Spleen (tissue), 11 donors: ENCODE data around the gene PPP1R2C. TPM values are rescaled to one million over a fixed set of nuclear protein-coding genes. Genes with fewer than 3 reads are reported as not detected.

Experiments used
- DNase-seq: peaks from one replicate; pipeline ENCODE4 v3.0.0-alpha.2; 2020
- H3K27ac ChIP-seq, 8 donors: fragments of 200-600 bp; sonication (generic) in 7 of 8; 1 replicate in 4 of 8; 2 replicates in 4 of 8; pipeline versions ENCODE4 v1.5.0 to v1.8.0; 2016 to 2021; ENCODE audit warnings: inconsistent platforms in 4 of 8, mild to moderate bottlenecking in 4 of 8, moderate library complexity in 1 of 8
- H3K27me3 ChIP-seq, 7 donors: fragments of 200-600 bp; sonication (generic) in 6 of 7; replicated peaks in 1 of 7; 1 replicate in 4 of 7; 2 replicates in 3 of 7; pipeline versions ENCODE4 v1.5.0 to v1.8.0; 2016 to 2021; ENCODE audit warnings: inconsistent platforms in 3 of 7, mild to moderate bottlenecking in 1 of 7
- H3K36me3 ChIP-seq, 6 donors: fragments of 200-600 bp; sonication (generic) in 5 of 6; 1 replicate in 4 of 6; 2 replicates in 2 of 6; pipeline versions ENCODE4 v1.5.0 to v1.8.0; 2016 to 2021; ENCODE audit warnings: inconsistent platforms in 2 of 6
- H3K4me1 ChIP-seq, 6 donors: fragments of 200-600 bp; sonication (generic) in 5 of 6; 1 replicate in 3 of 6; 2 replicates in 3 of 6; pipeline versions ENCODE4 v1.5.0 to v1.8.0; 2016 to 2021; ENCODE audit warnings: inconsistent platforms in 3 of 6
- H3K4me3 ChIP-seq, 8 donors: fragments of 200-600 bp; sonication (generic) in 7 of 8; 1 replicate in 4 of 8; 2 replicates in 4 of 8; pipeline versions ENCODE4 v1.5.0 to v1.8.0; 2016 to 2021; ENCODE audit warnings: inconsistent platforms in 4 of 8, mild to moderate bottlenecking in 4 of 8, moderate library complexity in 2 of 8
- H3K9me3 ChIP-seq, 8 donors: fragments of 200-600 bp; sonication (generic) in 7 of 8; 1 replicate in 4 of 8; 2 replicates in 4 of 8; pipeline versions ENCODE4 v1.5.0 to v1.8.0; 2016 to 2021; ENCODE audit warnings: inconsistent platforms in 4 of 8
- POLR2A ChIP-seq, 3 donors: fragments of 450-650 bp; IDR thresholded peaks; one replicate each; pipeline ENCODE4 v1.5.1; 2017; ENCODE audit warnings: antibody characterized with exemption in 3 of 3, mild to moderate bottlenecking in 1 of 3
- POLR2AphosphoS5 ChIP-seq, 3 donors: sonication (generic); formaldehyde crosslinking; IDR thresholded peaks; one replicate each; pipeline ENCODE4 v1.5.1; 2017; ENCODE audit warnings: antibody characterized with exemption in 3 of 3
- WGBS, 5 donors: extraction: QIAGEN DNeasy Blood & Tissue Kit in 3 of 5; methylation state at CpG; one replicate each; pipeline versions ENCODE4 v1.1.5 to v1.1.7; 2013 to 2018; 5-methylcytosine and 5-hydroxymethylcytosine counted together
- intact Hi-C: fragments of 100-400 bp; cut with DNase I; formaldehyde crosslinking; loops from one replicate; pipeline ENCODE4 v1.15.0; 2023; ENCODE audit warnings: low total_unique reads
- polyA plus RNA-seq, 3 donors: library from polyadenylated mRNA; stranded (reverse); fragments of 200-250 nt; gene quantifications; one replicate each; pipeline ENCODE4 v1.2.1, GENCODE V29; 2013
- total RNA-seq, 7 donors: library from RNA; depleted of rRNA in 3 of 7; stranded (reverse); fragments of >200 nt in 3 of 7; fragmentation: NEBNext Ultra II Directional in 4 of 7; extraction: Animal tissue kit (Norgen Biotek cat#: 25700) in 4 of 7; gene quantifications; one replicate each; pipeline versions ENCODE4 v1.1.0 to v1.2.1, GENCODE V29; 2016 to 2021
- TF ChIP-seq, protein P1 (sequence below), 11 experiments: fragments of 200-600 bp in 7 of 11; fragments of 450-650 bp in 4 of 11; sonication (generic) in 4 of 11; IDR thresholded peaks in 8 of 11; conservative IDR thresholded peaks in 3 of 11; 1 replicate in 7 of 11; 2 replicates in 4 of 11; pipeline versions ENCODE4 v1.4.0 to v1.8.0; 2016 to 2021; ENCODE audit warnings: antibody characterized with exemption in 11 of 11, inconsistent platforms in 4 of 11, mild to moderate bottlenecking in 1 of 11
- donor health status: healthy with polysubstance abuse.
- donor health status: DM: no; HTN: no; CAD: no; lungs with moderate emphysema.
- donor health status: DM: no; HTN: no; CAD: no.
- donor health status: Bipolar disorder and iron deficiency.
- donor health status: healthy.
- donor health status: DM: no; HTN: no; CAD: no.
- donor health status: DM: yes; HTN: yes; CAD: no.

Gene PPP1R2C
- total and polyA plus RNA-seq, 10 donors: 0.28 TPM; not detected in 9

DNA sequence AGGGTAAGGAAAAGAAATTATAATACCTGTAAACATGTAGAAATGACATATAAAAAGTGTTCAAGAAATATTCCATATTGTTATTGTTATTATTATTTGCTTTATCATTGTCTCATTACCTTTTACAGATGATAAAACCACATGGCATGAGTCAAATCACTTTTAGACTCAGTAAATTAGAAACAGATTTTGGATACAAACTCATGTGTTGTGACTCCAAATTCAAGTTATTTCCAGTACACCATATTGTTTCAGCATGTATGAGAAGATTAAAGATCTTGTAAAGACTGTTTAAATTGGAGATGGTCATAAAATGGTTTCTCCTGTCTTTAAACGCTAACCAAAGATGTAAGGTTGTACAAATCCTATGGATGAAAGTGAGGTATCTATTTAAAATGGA, 18.1 kb downstream of the PPP1R2C start:
- Histone ChIP-seq H3K4me3 (no peak overlapping the region), H3K27me3 (no peaks in the 10 kb centered on the region), H3K9me3 (no peaks in the 10 kb centered on the region), H3K27ac (no peak overlapping the region), H3K36me3 (no peaks in the 10 kb centered on the region), H3K4me1 (no peaks in the 10 kb centered on the region)
- WGBS, 5 donors: 84 to 100% (median 91%) methylated on average over 1 of the region's 1 CpG
- no peak for DNase-seq
- intact Hi-C loops: no loop called here
- TF ChIP-seq, protein P1, sequence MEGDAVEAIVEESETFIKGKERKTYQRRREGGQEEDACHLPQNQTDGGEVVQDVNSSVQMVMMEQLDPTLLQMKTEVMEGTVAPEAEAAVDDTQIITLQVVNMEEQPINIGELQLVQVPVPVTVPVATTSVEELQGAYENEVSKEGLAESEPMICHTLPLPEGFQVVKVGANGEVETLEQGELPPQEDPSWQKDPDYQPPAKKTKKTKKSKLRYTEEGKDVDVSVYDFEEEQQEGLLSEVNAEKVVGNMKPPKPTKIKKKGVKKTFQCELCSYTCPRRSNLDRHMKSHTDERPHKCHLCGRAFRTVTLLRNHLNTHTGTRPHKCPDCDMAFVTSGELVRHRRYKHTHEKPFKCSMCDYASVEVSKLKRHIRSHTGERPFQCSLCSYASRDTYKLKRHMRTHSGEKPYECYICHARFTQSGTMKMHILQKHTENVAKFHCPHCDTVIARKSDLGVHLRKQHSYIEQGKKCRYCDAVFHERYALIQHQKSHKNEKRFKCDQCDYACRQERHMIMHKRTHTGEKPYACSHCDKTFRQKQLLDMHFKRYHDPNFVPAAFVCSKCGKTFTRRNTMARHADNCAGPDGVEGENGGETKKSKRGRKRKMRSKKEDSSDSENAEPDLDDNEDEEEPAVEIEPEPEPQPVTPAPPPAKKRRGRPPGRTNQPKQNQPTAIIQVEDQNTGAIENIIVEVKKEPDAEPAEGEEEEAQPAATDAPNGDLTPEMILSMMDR (IDR thresholded peaks at IDR 0.05 in 8 of 11, conservative IDR thresholded peaks at IDR 0.05 in 3 of 11): no peak
- no peak for TF ChIP-seq POLR2A (IDR thresholded peaks at IDR 0.05)
- TF ChIP-seq POLR2AphosphoS5 (IDR thresholded peaks at IDR 0.05): no peak

DNA sequence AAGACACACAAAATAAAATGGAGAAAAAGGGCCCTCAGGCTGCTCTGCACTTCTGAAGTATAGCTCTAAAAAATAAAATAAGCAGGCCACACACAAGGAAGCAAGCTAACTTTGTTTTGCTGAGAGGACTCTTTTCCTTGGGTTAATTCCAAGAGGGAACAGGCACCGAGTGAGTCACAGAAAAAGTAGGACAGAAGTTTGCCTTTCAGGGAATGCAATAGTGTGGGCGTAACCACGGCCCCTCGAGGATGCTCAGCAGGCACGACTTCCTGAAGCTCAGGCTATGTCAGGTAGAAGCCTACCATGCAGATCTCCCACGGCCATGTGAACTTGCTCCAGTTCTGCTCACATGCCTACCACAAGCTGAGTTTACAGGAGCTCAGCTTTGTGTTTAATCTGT, 22.1 kb downstream of the PPP1R2C start:
- H3K9me3 ChIP-seq: no peaks in the 10 kb centered on the region
- 46 to 73% (median 56%) methylated on average over 6 of the region's 6 CpGs for WGBS, 5 donors
- no peak overlapping the region for H3K27ac ChIP-seq
- no peak overlapping the region for H3K4me3 ChIP-seq
- no peak for DNase-seq
- no peak for TF ChIP-seq POLR2A (IDR thresholded peaks at IDR 0.05)
- TF ChIP-seq POLR2AphosphoS5 (IDR thresholded peaks at IDR 0.05): no peak
- TF ChIP-seq, protein P1 (IDR thresholded peaks at IDR 0.05 in 8 of 11, conservative IDR thresholded peaks at IDR 0.05 in 3 of 11): no peak
- H3K4me1 ChIP-seq: no peaks in the 10 kb centered on the region
- no peaks in the 10 kb centered on the region for H3K27me3 ChIP-seq
- intact Hi-C loops: no loop called here
- no peaks in the 10 kb centered on the region for H3K36me3 ChIP-seq

DNA sequence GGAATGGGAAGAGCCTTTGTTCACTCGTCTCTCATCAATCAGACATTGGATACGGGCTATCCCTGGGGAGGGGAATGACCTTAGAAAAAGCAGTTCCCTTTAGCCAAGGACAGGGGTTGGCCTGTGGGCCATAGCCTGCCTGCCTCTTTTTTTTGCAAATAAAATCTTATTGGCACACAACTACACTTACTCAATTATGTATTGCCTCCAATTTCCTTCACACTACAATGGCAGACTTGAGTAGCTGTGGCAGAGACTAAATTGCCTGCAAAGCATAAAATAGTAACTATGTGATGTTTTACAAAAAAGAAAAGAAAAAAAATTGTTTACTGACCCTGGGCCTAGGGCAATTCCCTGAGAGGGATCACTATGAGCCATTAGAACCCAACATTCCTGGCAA, 23.4 kb downstream of the PPP1R2C start:
- intact Hi-C loops: no loop called here
- WGBS, 5 donors: 43 to 100% (median 83%) methylated on average over 2 of the region's 2 CpGs
- no peak overlapping the region for H3K4me3 ChIP-seq
- H3K36me3 ChIP-seq: no peaks in the 10 kb centered on the region
- no peak for DNase-seq
- no peak overlapping the region for H3K27ac ChIP-seq
- no peaks in the 10 kb centered on the region for H3K4me1 ChIP-seq
- H3K27me3 ChIP-seq: no peaks in the 10 kb centered on the region
- TF ChIP-seq POLR2A (IDR thresholded peaks at IDR 0.05) (no peak), POLR2AphosphoS5 (IDR thresholded peaks at IDR 0.05) (no peak)
- TF ChIP-seq, protein P1 (IDR thresholded peaks at IDR 0.05 in 8 of 11, conservative IDR thresholded peaks at IDR 0.05 in 3 of 11): no peak
- H3K9me3 ChIP-seq: no peaks in the 10 kb centered on the region

DNA sequence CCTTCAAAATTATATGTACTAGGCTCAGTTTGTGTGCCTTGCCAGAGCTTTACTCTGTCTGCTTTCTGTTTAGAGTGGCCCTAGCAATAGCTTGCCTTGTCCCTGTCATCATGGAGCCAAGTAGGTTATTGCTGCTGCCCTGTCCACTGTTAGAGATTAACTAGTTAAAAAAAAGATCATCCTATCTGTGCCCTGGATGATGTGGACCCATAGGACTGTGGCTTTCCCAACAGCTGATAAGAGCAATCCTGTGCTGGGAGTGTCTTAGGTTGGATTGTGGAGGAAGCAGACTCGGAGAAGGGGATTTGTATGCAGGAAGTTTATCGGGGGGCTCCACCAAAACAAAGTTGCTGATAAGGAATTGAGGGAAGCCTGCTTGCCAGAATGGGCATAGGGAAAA, 23.8 kb downstream of the PPP1R2C start:
- DNase-seq: no peak
- 54 to 92% (median 73%) methylated on average over 2 of the region's 2 CpGs for WGBS, 5 donors
- Histone ChIP-seq H3K27me3 (no peaks in the 10 kb centered on the region), H3K4me1 (no peaks in the 10 kb centered on the region), H3K27ac (no peak overlapping the region), H3K36me3 (no peaks in the 10 kb centered on the region), H3K9me3 (no peaks in the 10 kb centered on the region), H3K4me3 (no peak overlapping the region)
- TF ChIP-seq, protein P1 (IDR thresholded peaks at IDR 0.05 in 8 of 11, conservative IDR thresholded peaks at IDR 0.05 in 3 of 11): no peak
- TF ChIP-seq POLR2A (IDR thresholded peaks at IDR 0.05) (no peak), POLR2AphosphoS5 (IDR thresholded peaks at IDR 0.05) (no peak)
- intact Hi-C loops: no loop called here
